DND-41 (cell line): Measurements from ENCODE around the gene PRRC2B.

Experiments used
- ATAC-seq: fragments of 200-7000 bp; cut with Tn5 transposase; 3 replicates; pipeline ENCODE4 v1.9.1; 2021; ENCODE audit warnings: low read depth; ENCODE audit not compliant: insufficient read depth
- DNase-seq: peaks from one replicate; pipeline ENCODE4 v3.0.0-alpha.2; 2020
- H2AFZ ChIP-seq: 2 replicates; pipeline ENCODE4 v1.6.0; 2012; ENCODE audit warnings: low read depth, low read length
- H3K27ac ChIP-seq: 2 replicates; pipeline ENCODE4 v1.5.1; 2012; ENCODE audit warnings: low read length, inconsistent platforms
- H3K27me3 ChIP-seq: fragments of 200-600 bp; sonication (generic); 2 replicates; pipeline ENCODE4 v1.6.0; 2012; ENCODE audit warnings: low read length, mild to moderate bottlenecking, inconsistent platforms; ENCODE audit not compliant: insufficient read depth, poor library complexity
- H3K36me3 ChIP-seq: 2 replicates; pipeline ENCODE4 v1.5.1; 2012; ENCODE audit warnings: low read length, inconsistent platforms; ENCODE audit not compliant: insufficient read depth
- H3K4me1 ChIP-seq: 2 replicates; pipeline ENCODE4 v1.5.1; 2012; ENCODE audit warnings: mild to moderate bottlenecking, low read length; ENCODE audit not compliant: insufficient read depth
- H3K4me2 ChIP-seq: 2 replicates; pipeline ENCODE4 v1.6.0; 2012; ENCODE audit warnings: mild to moderate bottlenecking, moderate library complexity, low read length, inconsistent platforms; ENCODE audit not compliant: insufficient read depth
- H3K4me3 ChIP-seq, 2 experiments: fragments of 200-600 bp in 1 of 2; shearing (Covaris generic) in 1 of 2; 2 replicates each; pipeline ENCODE4 v1.5.1; 2012 to 2016; ENCODE audit warnings: inconsistent platforms in 2 of 2, low read length in 2 of 2, mild to moderate bottlenecking in 2 of 2, low read depth in 1 of 2, moderate library complexity in 1 of 2
- H3K79me2 ChIP-seq: 2 replicates; pipeline ENCODE4 v1.6.0; 2012; ENCODE audit warnings: low read length, inconsistent platforms; ENCODE audit not compliant: insufficient read depth
- H3K9ac ChIP-seq: 2 replicates; pipeline ENCODE4 v1.6.0; 2012; ENCODE audit warnings: low read depth, mild to moderate bottlenecking, inconsistent platforms, low read length, moderate library complexity
- H3K9me3 ChIP-seq: 2 replicates; pipeline ENCODE4 v1.5.1; 2012; ENCODE audit warnings: low read length, moderate library complexity, mild to moderate bottlenecking, inconsistent platforms; ENCODE audit not compliant: insufficient read depth, severe bottlenecking
- H4K20me1 ChIP-seq: 2 replicates; pipeline ENCODE4 v1.6.0; 2012; ENCODE audit warnings: low read length; ENCODE audit not compliant: insufficient read depth
- EZH2 ChIP-seq: IDR thresholded peaks from 3 replicates; pipeline ENCODE4 v1.6.1; 2012; ENCODE audit warnings: borderline replicate concordance, low read depth, mild to moderate bottlenecking, moderate library complexity, low read length, inconsistent platforms; ENCODE audit not compliant: severe bottlenecking
- TF ChIP-seq, protein P1 (sequence below): IDR thresholded peaks from 2 replicates; pipeline ENCODE4 v1.5.1; 2012; ENCODE audit warnings: borderline replicate concordance, low read length, moderate library complexity, mild to moderate bottlenecking; ENCODE audit not compliant: poor library complexity, severe bottlenecking; ENCODE audit errors: extremely low read depth

Gene PRRC2B

GRCh38 chr9:131476777-131477345 lies 83.0 kb downstream of the PRRC2B start:
- H2AFZ ChIP-seq, result no peak overlapping the region
- DNase-seq (no peak), ATAC-seq (no peak)
- no peak overlapping the region for H3K4me2 ChIP-seq
- H3K79me2 ChIP-seq, result peaks cover 17% of the 10 kb centered on the region; the same call in 1 of the 2 replicates
- TF ChIP-seq, protein P1, sequence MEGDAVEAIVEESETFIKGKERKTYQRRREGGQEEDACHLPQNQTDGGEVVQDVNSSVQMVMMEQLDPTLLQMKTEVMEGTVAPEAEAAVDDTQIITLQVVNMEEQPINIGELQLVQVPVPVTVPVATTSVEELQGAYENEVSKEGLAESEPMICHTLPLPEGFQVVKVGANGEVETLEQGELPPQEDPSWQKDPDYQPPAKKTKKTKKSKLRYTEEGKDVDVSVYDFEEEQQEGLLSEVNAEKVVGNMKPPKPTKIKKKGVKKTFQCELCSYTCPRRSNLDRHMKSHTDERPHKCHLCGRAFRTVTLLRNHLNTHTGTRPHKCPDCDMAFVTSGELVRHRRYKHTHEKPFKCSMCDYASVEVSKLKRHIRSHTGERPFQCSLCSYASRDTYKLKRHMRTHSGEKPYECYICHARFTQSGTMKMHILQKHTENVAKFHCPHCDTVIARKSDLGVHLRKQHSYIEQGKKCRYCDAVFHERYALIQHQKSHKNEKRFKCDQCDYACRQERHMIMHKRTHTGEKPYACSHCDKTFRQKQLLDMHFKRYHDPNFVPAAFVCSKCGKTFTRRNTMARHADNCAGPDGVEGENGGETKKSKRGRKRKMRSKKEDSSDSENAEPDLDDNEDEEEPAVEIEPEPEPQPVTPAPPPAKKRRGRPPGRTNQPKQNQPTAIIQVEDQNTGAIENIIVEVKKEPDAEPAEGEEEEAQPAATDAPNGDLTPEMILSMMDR, result no peak
- no peak for TF ChIP-seq EZH2
- peaks cover 62% of the 10 kb centered on the region for H4K20me1 ChIP-seq
- no peak overlapping the region for H3K27ac ChIP-seq
- no peaks in the 10 kb centered on the region for H3K4me1 ChIP-seq
- H3K4me3 ChIP-seq, result no peak overlapping the region
- no peaks in the 10 kb centered on the region for H3K9me3 ChIP-seq
- peaks cover 93% of the 10 kb centered on the region for H3K36me3 ChIP-seq
- H3K27me3 ChIP-seq, result no peaks in the 10 kb centered on the region
- no peak overlapping the region for H3K9ac ChIP-seq

DNA sequence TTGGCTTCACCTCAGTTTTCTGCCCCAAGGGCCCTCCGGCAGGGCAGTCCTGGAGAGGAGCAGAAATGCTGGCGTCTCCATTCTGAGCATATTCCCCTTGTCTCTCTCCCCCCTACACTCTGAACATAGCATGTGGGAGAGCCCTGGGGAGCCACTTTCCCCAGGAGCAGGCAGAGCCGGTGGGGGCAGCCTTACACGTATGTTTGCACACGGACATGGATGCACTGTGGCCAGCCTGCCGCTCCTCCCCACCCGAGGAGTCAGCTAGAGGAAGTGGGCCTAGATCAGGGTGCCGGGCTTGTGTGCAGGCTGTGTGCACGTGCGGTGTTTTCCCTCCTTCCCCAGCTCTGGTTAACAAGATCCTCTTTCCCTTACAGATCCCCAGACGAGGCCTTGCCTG lies 83.5 kb downstream of the PRRC2B start:
- Histone ChIP-seq H3K9ac (no peak overlapping the region), H3K36me3 (peaks cover 94% of the 10 kb centered on the region), H3K9me3 (no peaks in the 10 kb centered on the region), H2AFZ (no peak overlapping the region), H3K27ac (no peak overlapping the region), H3K4me3 (no peak overlapping the region), H3K27me3 (no peaks in the 10 kb centered on the region), H3K4me1 (no peaks in the 10 kb centered on the region), H3K4me2 (no peak overlapping the region), H4K20me1 (peaks cover 66% of the 10 kb centered on the region), H3K79me2 (peaks cover 14% of the 10 kb centered on the region; the same call in 1 of the 2 replicates)
- ATAC-seq, result no peak
- no peak for TF ChIP-seq EZH2
- TF ChIP-seq, protein P1, result no peak
- DNase-seq, result no peak

DNA sequence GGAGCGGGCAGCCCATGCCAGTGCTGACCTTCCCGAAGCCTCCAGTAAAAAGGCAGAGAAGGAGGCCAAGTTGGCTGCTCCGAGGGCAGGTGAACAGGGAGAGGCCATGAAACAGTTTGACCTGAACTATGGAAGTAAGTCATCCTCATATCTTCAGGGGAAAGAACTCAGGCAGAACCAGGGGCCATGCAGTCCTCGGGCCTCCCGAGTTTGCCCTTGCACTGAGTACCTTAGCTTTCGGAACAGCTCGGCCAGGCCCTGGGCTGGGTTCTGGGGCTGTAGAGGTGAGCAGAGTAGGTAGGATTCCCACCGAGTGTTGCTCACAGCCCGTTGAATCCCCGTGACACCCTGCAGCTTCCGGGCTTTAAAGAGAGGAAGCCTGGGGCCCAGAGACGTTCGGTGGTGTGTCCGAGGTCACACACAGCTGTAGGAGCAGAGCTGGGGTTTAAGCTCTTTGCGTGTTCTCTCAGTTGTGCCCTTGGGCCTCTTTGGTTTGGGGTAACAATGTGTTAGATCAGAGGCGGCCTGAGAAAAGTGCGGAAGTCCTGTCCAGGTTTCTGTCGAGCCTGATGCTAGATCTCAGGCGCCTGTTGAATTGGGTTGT lies 84.0 kb downstream of the PRRC2B start:
- TF ChIP-seq, protein P1, result no peak
- TF ChIP-seq EZH2, result no peak
- no peak for DNase-seq
- peaks cover 94% of the 10 kb centered on the region for H3K36me3 ChIP-seq
- H3K4me3 ChIP-seq, result no peak overlapping the region
- H3K27me3 ChIP-seq, result no peaks in the 10 kb centered on the region
- H3K9ac ChIP-seq, result no peak overlapping the region
- H3K4me2 ChIP-seq, result no peak overlapping the region
- ATAC-seq, result no peak
- no peak overlapping the region for H2AFZ ChIP-seq
- no peaks in the 10 kb centered on the region for H3K9me3 ChIP-seq
- H4K20me1 ChIP-seq, result peaks cover 61% of the 10 kb centered on the region
- no peaks in the 10 kb centered on the region for H3K4me1 ChIP-seq
- peaks cover 12% of the 10 kb centered on the region; the same call in 1 of the 2 replicates for H3K79me2 ChIP-seq
- H3K27ac ChIP-seq, result no peak overlapping the region
